GM18526 (cell line): ENCODE data around the gene RCVRN.

ENCODE experiments used
- POLR2A ChIP-seq: IDR thresholded peaks from 3 replicates; pipeline ENCODE4 v1.6.1; 2011; ENCODE audit not compliant: insufficient read length; ENCODE audit errors: extremely low read depth

Gene RCVRN

DNA sequence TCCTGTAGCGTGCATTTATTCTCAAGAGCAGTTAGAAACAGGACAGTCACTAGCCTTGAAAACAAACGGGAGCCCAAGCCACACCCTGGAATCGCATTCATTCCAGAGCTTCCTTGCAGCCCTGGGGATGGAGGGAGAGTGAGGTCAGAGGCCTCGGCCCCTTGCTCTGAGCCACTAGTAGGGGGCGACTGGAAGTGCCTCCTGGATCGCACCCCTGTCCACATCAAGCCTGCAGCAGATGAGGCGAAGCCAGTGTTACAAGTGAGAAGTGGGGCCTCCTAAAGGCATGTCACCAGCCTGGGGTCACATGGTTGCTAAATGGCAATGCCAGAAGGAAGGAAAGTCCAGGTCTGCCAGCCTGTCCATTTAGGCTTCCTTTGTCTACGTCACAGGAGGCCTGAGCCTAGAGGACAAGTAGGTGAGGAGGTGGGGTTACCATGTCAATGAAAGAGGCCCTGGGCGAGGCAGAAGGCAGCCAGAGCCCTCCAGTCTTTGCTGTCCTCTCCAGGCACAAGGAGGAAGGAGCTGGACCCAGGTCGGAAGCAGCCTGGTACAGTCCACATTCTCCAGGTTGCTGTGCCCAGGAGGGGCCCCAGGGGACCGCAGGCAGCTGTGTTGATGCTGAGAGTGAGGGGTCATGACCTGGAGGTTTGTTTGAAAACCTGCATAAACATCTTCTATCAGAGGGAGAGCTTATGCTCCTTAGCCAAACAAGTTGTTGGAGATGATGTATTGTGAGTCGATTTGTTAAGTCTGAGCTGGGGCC lies 3.0 kb upstream of the RCVRN start:
- TF ChIP-seq POLR2A: no peak

DNA sequence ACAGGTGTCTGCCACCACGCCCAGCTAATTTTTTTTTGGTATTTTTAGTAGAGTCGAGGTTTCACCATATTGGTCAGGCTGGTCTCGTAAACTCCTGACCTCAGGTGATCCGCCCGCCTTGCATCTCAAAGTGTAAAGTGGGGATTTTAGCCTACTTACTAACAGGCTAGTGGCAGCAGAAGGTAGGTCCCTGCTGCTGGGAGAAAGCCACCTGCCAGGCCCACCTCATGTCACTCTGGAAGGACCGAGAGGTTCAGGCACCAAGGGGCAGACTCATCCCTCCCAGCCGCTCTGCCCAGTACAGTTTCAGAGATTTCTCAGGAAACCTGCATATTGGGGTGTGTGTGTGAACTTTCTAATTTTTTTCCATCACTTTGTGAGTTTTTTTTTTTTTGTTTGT lies 2.1 kb upstream of the RCVRN start:
- TF ChIP-seq POLR2A: no peak

DNA sequence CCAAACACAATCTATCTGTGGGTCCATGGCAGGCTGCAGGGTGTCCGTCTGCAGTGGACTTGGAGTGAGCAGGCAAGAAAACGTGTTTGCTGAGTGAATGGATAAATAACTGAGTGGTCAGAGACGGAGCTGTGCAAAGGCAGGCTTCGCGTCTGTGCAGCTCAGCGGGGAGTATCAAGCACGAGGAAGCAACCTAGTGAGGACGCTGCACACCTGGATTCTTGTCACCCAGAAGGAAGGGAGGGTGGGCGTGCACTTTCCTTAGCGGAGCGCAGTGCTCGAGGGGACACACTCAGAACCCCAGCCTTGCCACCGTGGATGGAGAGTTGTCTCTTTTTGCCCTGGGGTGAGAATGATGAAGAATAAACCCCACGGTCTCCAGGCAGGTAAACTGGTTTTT lies 1.5 kb upstream of the RCVRN start:
- no peak for TF ChIP-seq POLR2A

DNA sequence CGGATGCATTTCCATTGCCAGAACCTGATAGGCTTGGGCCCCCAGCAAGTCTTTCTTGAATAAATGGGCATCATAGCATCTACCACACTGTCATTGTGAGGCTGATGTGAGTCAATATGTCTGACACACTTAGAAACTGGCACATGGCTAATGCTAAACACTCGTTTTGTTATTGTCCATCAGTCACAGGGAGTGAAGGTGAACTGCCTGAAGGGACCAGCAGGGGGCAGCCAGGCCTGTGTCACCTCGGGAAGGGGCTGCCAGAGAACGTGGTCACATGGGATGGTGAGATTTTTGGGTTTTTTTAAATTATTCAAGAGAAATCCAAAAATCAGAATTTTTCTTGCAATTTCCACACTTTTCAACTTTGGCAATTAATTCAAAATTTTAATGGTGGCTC lies 831 bp upstream of the RCVRN start:
- TF ChIP-seq POLR2A: no peak

DNA sequence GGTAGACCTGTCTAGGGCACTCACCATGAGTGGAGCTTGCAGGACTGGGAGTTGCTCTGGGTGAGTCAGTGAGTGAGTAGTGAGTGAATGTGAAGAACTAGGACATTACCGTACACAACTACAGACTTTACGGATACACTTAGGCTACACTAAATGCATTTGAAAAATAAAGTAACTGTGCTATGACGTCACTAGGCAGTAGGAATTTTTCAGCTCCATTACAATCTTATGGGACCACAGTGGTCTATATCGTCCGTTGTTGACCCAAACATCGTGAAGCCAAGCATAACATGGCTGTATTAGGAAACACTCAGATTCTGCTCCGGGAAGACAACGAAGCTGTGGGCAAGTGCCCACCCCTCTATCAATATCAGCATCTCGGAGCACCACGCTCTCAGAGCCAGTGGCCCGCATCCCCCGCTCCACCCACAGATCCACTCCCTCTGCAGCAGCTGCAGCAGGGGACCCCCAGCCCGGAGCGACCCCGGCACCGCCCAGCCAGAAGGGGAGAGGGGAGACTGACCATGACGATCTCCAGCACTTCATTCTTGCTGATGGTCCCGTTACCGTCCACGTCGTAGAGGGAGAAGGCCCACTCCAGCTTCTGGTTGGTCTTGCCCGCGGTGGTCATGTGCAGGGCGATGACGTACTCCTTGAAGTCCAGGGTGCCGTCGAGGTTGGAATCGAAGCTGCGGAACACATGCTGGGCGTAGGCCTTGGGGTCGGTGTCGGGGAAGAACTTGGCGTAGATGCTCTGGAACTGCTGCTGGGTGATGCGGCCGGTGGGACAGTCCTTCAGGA lies 594 bp downstream of the RCVRN start:
- TF ChIP-seq POLR2A: no peak

DNA sequence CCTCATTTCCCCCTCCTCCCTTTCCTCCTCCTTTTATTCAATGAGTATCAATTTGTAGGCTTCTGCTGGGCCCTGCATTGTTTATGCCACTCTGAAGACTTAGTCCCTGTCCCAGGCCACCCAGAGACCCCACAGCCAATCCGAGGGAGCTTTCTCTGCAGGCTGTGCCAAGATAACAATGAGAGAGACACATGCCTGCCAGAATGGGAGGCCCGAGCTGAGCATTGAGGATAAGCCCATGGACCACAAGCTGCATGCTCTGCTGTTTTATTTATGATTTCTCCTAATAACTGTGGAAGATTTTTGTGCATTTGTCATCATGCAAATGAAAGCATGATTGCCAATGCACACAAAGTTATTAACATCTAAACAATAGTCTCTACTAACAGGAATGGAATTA lies 3.0 kb downstream of the RCVRN start:
- TF ChIP-seq POLR2A: no peak

DNA sequence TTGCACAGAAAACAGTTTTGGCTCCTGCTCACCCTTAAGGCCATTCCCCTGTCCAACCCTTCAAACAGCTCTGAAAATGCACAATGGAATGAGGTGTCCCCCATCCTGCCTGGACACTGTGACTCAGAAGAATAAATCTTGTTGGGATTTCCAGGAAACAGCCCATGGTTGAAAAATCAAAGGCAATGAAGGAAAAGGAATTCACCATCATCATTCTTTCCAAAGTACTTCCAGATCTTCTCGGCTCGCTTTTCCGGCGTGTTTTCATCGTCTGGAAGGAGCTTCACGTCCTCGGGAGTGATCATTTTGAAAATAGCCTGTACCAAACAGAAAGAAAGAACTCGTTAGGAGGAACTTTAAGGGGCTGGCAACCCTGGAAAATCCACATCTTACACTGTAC lies 4.3 kb downstream of the RCVRN start:
- no peak for TF ChIP-seq POLR2A

DNA sequence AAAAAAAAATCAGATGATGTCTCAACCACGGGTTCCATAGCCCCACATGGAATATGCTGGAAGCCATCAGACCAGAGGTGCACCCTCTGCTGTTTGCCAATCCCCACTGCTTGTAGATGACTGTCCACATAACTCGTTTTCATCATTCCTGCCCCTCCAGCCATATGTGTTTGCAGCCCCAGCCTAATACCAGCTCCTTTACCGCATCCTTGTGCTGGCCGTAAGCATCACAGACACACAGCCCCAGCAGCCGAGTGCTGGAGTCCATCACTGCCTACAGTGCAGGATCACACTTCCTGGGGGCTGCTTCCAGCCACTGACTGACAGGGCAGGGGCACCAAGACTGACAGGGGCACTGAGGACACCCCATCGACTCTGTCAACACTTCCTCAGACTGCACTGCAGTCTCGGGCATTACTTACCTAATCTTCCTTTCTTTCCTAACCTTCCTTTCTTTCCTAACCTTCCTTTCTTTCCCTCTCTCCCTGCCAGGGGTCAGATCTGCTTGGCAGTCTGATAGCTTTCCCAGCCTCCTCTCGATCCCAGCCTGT lies 5.0 kb downstream of the RCVRN start:
- no peak for TF ChIP-seq POLR2A

DNA sequence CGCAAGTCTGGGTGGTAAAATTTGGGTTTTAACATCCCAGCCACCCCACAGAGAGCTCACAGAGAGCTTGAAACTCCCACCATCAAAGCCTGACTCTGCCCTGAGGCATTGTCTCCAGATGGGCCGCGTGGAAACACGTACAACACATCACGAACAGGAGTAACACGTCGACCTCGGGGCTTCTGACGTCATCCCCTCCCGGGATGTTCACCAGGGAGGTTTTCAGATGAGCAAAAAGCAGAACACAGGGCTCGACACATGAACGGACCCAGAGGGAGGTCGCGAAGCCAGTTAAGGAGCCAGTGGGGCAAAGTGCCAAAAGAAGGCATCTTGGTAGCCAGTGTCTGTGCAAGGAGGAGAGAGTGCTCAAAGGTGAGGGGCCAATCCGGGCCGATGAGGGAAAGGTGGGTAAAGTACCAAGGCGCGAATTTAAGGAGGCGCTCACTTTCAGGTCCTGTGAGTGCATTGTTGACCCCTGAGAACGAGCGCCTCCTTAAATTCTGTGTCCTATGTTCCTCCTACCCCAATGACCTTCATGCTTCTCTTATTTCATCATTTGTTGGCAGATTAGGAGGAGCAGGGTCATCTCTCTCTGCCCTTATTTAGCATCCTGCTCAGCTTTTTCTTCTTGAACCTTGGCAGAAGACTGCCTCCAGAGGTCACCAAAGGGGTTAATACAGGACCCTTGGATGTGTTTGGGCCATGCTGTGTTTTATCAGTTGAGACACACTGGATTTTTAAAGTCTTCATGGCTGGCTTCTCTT lies 5.6 kb downstream of the RCVRN start:
- no peak for TF ChIP-seq POLR2A

DNA sequence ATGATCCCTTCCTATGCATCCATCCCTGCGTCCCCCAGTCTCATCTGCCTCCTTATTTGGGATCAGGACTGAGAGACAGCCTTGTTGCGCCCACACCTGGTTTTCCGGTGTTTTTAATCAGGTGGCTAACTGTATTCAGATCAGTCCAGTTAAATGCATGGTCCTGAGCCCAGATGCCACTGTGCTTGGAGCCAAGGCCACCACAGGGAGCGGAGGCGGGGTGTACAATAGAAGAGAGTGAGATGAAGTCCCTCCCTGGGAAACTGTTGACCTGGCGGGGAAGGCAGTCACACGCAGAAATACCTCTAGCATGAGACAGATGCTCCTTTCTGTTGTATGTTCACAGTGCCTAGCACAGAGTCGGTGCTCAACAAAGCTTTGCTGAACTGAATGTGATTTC lies 6.3 kb downstream of the RCVRN start:
- TF ChIP-seq POLR2A: no peak

DNA sequence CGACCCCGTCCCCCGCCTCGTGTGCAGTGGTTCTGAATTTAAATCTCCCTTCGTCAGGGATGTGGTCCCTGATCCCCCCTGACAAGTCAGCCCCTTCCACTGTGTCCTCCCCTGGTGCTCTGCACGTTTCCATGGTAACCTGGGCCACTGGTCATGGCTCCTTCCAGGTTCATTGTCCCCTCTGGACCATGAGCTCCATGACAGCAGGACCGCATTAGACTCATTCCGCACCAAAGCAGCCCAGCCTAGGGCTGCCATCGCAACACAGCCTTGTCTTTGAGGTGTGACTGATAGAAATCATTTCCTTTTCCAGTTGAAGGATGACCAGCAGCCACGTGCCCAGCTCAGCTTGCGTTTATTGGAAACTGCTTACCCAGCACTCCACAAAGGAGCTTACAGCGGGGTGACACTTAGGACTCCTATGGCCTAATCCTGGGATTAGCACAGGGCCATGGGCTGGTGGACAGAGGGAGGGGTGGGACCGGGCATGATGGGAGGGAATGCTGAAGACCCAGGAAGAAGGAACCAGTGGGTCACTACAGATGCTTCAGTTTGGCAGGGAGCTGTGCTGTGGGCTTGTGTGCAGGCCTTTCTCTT lies 7.6 kb downstream of the RCVRN start:
- TF ChIP-seq POLR2A: no peak

DNA sequence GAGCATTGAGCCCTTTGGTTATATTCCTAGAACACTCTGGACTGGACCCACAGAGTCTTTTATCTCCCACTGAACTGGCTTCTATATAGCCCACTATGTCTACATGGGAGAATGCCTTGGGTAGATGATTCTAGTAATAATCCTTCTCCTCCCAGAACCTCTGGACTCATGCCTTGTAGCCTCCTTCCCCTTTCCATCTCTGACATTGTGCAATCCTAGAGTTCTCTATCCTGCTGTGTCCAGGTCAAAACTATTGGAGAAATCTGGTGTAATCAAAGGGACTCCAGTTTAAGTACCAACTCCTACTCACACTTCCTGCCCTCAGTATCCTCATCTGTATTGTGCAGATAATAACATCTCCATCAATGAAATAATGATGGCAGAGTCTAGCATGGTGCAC lies 9.1 kb downstream of the RCVRN start:
- no peak for TF ChIP-seq POLR2A

DNA sequence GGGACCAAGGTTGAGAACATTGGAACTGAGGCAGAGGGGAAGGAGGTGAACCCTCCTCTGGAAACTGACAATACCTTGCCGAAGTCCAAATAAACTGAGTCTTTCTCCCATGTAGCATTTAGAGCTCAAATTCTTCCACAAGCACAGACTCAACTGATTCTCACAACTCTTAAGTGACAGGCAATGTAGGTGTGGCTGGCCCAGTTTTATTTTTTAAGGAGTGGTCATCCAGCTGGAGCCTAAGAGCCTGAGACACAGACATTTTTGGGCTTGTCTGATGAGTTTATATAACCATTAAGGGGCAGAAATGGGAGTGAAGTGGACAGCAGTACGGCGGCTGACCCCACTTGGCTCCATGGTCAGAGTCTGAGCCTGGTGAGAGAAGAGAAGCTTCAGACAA lies 10.8 kb downstream of the RCVRN start:
- no peak for TF ChIP-seq POLR2A

DNA sequence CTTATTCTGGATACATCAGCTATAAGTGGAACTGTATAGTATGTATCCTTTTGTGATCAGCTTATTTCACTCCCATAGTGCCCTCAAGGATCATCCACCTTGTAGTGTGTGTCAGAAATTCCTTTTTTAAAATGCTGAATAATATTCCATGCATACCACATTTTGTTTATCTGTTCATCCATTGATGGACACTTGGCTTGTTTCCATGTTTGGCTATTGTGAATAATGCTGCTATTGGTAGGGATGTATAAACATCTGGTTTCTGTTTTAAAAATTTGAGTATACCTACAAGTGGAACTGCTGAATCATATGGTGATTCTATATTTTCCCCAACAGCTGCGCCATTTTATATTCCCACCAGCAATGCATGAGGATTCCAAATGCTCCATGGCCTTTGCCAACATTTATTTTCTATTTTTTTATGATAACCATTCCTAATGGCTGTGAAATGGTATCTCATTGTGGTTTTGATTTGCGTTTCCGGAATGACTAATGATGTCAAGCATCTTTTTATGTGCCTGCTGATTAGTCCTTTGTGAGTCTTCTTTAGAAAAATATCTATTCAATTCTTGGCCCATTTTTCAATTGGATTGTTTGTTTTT lies 11.6 kb downstream of the RCVRN start:
- TF ChIP-seq POLR2A: no peak

DNA sequence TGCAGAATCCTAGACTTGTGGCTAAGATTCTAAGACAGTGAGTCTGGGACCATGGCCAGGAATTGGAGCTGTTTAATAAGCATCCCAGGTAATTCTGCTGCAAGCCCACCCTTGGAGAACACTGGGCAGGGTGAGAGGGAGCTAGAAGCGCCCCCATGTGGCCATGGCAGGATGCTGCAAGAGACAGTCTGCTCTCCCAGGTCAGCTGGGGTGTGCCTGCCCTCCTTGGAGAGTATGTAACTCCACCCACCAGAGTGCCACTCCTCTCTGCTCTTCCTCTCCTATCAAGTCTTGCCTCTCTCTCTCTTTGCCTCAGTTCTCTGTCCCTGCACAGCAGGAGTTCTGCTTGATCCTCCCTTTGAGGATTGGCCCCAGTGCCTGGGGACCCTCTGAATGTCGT lies 14.9 kb downstream of the RCVRN start:
- TF ChIP-seq POLR2A: no peak
